ENCODE results near the gene PSME4. TPM values are rescaled to one million over a fixed set of nuclear protein-coding genes. Genes with fewer than 3 reads are reported as not detected.

Gene PSME4
- total and polyA plus RNA-seq, 2 of the 13 experiments (the other 11 are each of a cell fraction or from before 2014, with no cell fraction given) = 52.1 to 77.8 TPM

- TF ChIP-seq ZBTB46 (CRISPR knock-in tag; IDR thresholded peaks at IDR 0.05; ENCODE audit: borderline replicate concordance) = no peak
- no peak for TF ChIP-seq ZNF552 (CRISPR knock-in tag; IDR thresholded peaks at IDR 0.05; ENCODE audit: borderline replicate concordance)
- TF ChIP-seq ZNF567 (CRISPR knock-in tag; IDR thresholded peaks at IDR 0.05; ENCODE audit: borderline replicate concordance) = no peak
- TF ChIP-seq ATRX (CRISPR knock-in tag; IDR thresholded peaks at IDR 0.05; ENCODE audit: borderline replicate concordance) = no peak
These were observed 29.3 kb upstream of the PSME4 start (continued) for GRCh38 chr2:54000122-54000521.

- no TSS peak for BruUV-seq (replicated peaks)
- FAIRE-seq (no peak), ATAC-seq (no peak), DNase-seq (ENCODE audit: low spot score) (no peak)
- no peaks in the 10 kb centered on the region for H3K9me3 ChIP-seq (ENCODE audit: low read length)
- in situ Hi-C loops (cut with HindIII; ENCODE audit: extremely low pct_ligation_motif_present, low pct_unique_long_range_greater_than_20kb) (no loop called here), intact Hi-C loops (cut with micrococcal nuclease; ENCODE audit: unreplicated experiment) (no loop called here)
- CTCF ChIA-PET (ENCODE audit: low intra/inter-chr PET ratio, low total read pairs) = no interaction called here
- POLR2A ChIA-PET = no interaction called here
- H3K9ac ChIP-seq (ENCODE audit: insufficient read depth, low read depth, low read length) = no peak overlapping the region
- no peak overlapping the region for H3K27ac ChIP-seq (ENCODE audit: extremely low read length, insufficient read depth, low read length)
- H3K4me2 ChIP-seq (ENCODE audit: low read depth, low read length) = no peak overlapping the region
- no peak overlapping the region for H3K4me3 ChIP-seq (replicated peaks in 1 of 3; ENCODE audit: insufficient read depth in 1 of 3, low read depth in 2 of 3, low read length in 3 of 3)
- H4K20me1 ChIP-seq (ENCODE audit: insufficient read depth, low read length) = no peaks in the 10 kb centered on the region
- no peaks in the 10 kb centered on the region for H3K36me3 ChIP-seq (replicated peaks in 1 of 2; ENCODE audit: control insufficient read depth in 1 of 2, insufficient read depth in 2 of 2, low read length in 2 of 2)
- peaks cover 2% of the 10 kb centered on the region for H3K4me1 ChIP-seq (ENCODE audit: insufficient read depth, low read length)
- H3K27me3 ChIP-seq (ENCODE audit: control insufficient read depth in 1 of 2, insufficient read depth in 2 of 2, low read length in 2 of 2) = no peaks in the 10 kb centered on the region
- H2AFZ ChIP-seq (ENCODE audit: low read length) = no peak overlapping the region
- H3K79me2 ChIP-seq (ENCODE audit: insufficient read depth, low read length) = no peaks in the 10 kb centered on the region
- 94% methylated on average over 3 of the region's 3 CpGs for WGBS (ENCODE audit: low lambda C conversion rate)
- TF ChIP-seq ZNF407 (CRISPR knock-in tag; IDR thresholded peaks at IDR 0.05; ENCODE audit: not compliant biosample characterization) (no peak), PRDM4 (CRISPR knock-in tag; IDR thresholded peaks at IDR 0.05; ENCODE audit: borderline replicate concordance) (no peak), ZFP36L1 (CRISPR knock-in tag; IDR thresholded peaks at IDR 0.05) (no peak), ZNF33A (CRISPR knock-in tag; IDR thresholded peaks at IDR 0.05; ENCODE audit: borderline replicate concordance) (no peak), ZNF773 (CRISPR knock-in tag; IDR thresholded peaks at IDR 0.05; ENCODE audit: borderline replicate concordance) (no peak), SIX1 (CRISPR knock-in tag; IDR thresholded peaks at IDR 0.05; ENCODE audit: borderline replicate concordance) (no peak), POLR2A (IDR thresholded peaks at IDR 0.05; ENCODE audit: insufficient read depth in 1 of 2, low read depth in 2 of 2, low read length in 2 of 2) (no peak)
These were observed 28.0 kb upstream of the PSME4 start for GRCh38 chr2:53998834-53999233.

Data from HepG2 (cell line).